Right lobe of liver (tissue), 6 donors: Measurements from ENCODE around the gene ANTXR1. TPM values are rescaled to one million over a fixed set of nuclear protein-coding genes. Genes with fewer than 3 reads are reported as not detected.

Source experiments
- ATAC-seq, 4 donors: fragments of 200-7000 bp; cut with Tn5 transposase; one replicate each; pipeline ENCODE4 v1.9.1; 2020; ENCODE audit warnings: mild to moderate bottlenecking in 4 of 4, moderate library complexity in 4 of 4
- DNase-seq, 3 donors: peaks; one replicate each; pipeline ENCODE4 v3.0.0-alpha.2; 2020
- H3K27ac ChIP-seq, 3 donors: fragments of 200-600 bp; one replicate each; pipeline ENCODE4 v1.8.0; 2022
- H3K27me3 ChIP-seq, 2 donors: fragments of 200-600 bp; one replicate each; pipeline ENCODE4 v1.8.0; 2022
- H3K36me3 ChIP-seq, 4 donors: fragments of 200-600 bp; sonication (generic) in 1 of 4; one replicate each; pipeline versions ENCODE4 v1.5.1 to v1.8.0; 2017 to 2022; ENCODE audit warnings: control low read depth in 1 of 4
- H3K4me1 ChIP-seq, 4 donors: fragments of 200-600 bp; sonication (generic) in 1 of 4; one replicate each; pipeline versions ENCODE4 v1.5.1 to v1.8.0; 2017 to 2022; ENCODE audit warnings: control low read depth in 1 of 4
- H3K4me3 ChIP-seq, 3 donors: fragments of 200-600 bp; one replicate each; pipeline ENCODE4 v1.8.0; 2022
- H3K9me3 ChIP-seq, 4 donors: fragments of 200-600 bp; sonication (generic) in 1 of 4; one replicate each; pipeline versions ENCODE4 v1.5.1 to v1.8.0; 2017 to 2022; ENCODE audit warnings: control low read depth in 1 of 4
- CTCF ChIP-seq, 4 donors: fragments of 200-600 bp in 3 of 4; fragments of 450-650 bp in 1 of 4; IDR thresholded peaks; one replicate each; pipeline versions ENCODE4 v1.5.1 to v1.8.0; 2016 to 2022; ENCODE audit warnings: antibody characterized with exemption in 4 of 4, mild to moderate bottlenecking in 2 of 4
- POLR2A ChIP-seq: fragments of 450-650 bp; IDR thresholded peaks from one replicate; pipeline ENCODE4 v1.6.1; 2017; ENCODE audit warnings: antibody characterized with exemption, mild to moderate bottlenecking
- WGBS: methylation state at CpG from one replicate; pipeline ENCODE4 v1.1.6; 2018; ENCODE audit warnings: low coverage, low lambda C conversion rate; ENCODE audit not compliant: insufficient coverage; ENCODE audit errors: missing lambda C conversion rate; 5-methylcytosine and 5-hydroxymethylcytosine counted together
- intact Hi-C, 2 donors: fragments of 100-400 bp; cut with DNase I; formaldehyde crosslinking; loops; one replicate each; pipeline versions ENCODE4 v1.11.2 to v1.14.1; 2022
- total RNA-seq, 6 experiments: library from RNA; depleted of rRNA in 2 of 6; stranded (reverse); fragments of >200 nt in 2 of 6; fragmentation: NEBNext Ultra II Directional in 3 of 6; extraction: Animal tissue kit (Norgen Biotek cat#: 25700) in 3 of 6; gene quantifications; one replicate each; pipeline versions ENCODE4 v1.1.0 to v1.2.4, GENCODE V29; 2016 to 2023
- donor health status: DM: no; HTN: yes; CAD: no.
- donor health status: DM: no; HTN: no; CAD: no.
- donor health status: DM: no; HTN: no; CAD: no.
- donor health status: DM: no; HTN: yes; CAD: no.
- donor health status: DM: no; HTN: yes; CAD: no.

ANTXR1 gene
- total RNA-seq, 6 experiments from 2014 or later = 1.1 to 4.1 (median 2.9) TPM

- no peak overlapping the region for H3K27ac ChIP-seq
- WGBS = 58% methylated on average over 1 of the region's 1 CpG
- ATAC-seq (no peak), DNase-seq (no peak)
- no peaks in the 10 kb centered on the region for H3K36me3 ChIP-seq
- H3K27me3 ChIP-seq = no peaks in the 10 kb centered on the region
- H3K4me1 ChIP-seq = no peaks in the 10 kb centered on the region
- H3K4me3 ChIP-seq = no peak overlapping the region
- TF ChIP-seq CTCF (IDR thresholded peaks at IDR 0.05) (no peak), POLR2A (no peak)
- no peaks in the 10 kb centered on the region for H3K9me3 ChIP-seq
- intact Hi-C loops = loop anchor here in 1 of 2 donors (5.0 kb wide), 1 partner anchor 285 kb away; no protein-coding TSS in a partner anchor
These were observed 9.6 kb downstream of the ANTXR1 start for GRCh38 chr2:69022548-69022947.

- intact Hi-C loops = loop anchor here in 1 of 2 donors (5.0 kb wide), 1 partner anchor 284 kb away; no protein-coding TSS in a partner anchor
- 56% methylated on average over 2 of the region's 2 CpGs for WGBS
- no peaks in the 10 kb centered on the region for H3K27me3 ChIP-seq
- no peaks in the 10 kb centered on the region for H3K9me3 ChIP-seq
- H3K27ac ChIP-seq = no peak overlapping the region
- DNase-seq (no peak), ATAC-seq (no peak)
- no peaks in the 10 kb centered on the region for H3K36me3 ChIP-seq
- H3K4me3 ChIP-seq = no peak overlapping the region
- no peaks in the 10 kb centered on the region for H3K4me1 ChIP-seq
- no peak for TF ChIP-seq POLR2A
These were observed 10.3 kb downstream of the ANTXR1 start for GRCh38 chr2:69023236-69023635.

- peak in 1 of 3 donors; percentile 53 for DNase-seq
- Histone ChIP-seq H3K4me3 (no peak overlapping the region), H3K4me1 (no peaks in the 10 kb centered on the region), H3K27ac (no peak overlapping the region), H3K27me3 (no peaks in the 10 kb centered on the region), H3K9me3 (no peaks in the 10 kb centered on the region), H3K36me3 (no peaks in the 10 kb centered on the region)
- intact Hi-C loops = no loop called here
- WGBS = 24% methylated on average over 4 of the region's 4 CpGs
- TF ChIP-seq POLR2A = no peak
- peak; percentile 63 to 94 (median 70) for TF ChIP-seq CTCF (IDR thresholded peaks at IDR 0.05)
- peak; percentile 93 to 99 (median 94) for ATAC-seq
These were observed 13.0 kb downstream of the ANTXR1 start for GRCh38 chr2:69026026-69026425.

GRCh38 chr2:69026691-69027459 is 13.9 kb downstream of the ANTXR1 start:
- H3K9me3 ChIP-seq = no peaks in the 10 kb centered on the region
- no peak overlapping the region for H3K4me3 ChIP-seq
- intact Hi-C loops = no loop called here
- no peak for DNase-seq
- H3K4me1 ChIP-seq = no peaks in the 10 kb centered on the region
- 68% methylated on average over 12 of the region's 13 CpGs for WGBS
- no peak overlapping the region for H3K27ac ChIP-seq
- TF ChIP-seq CTCF (IDR thresholded peaks at IDR 0.05) = no peak
- no peak for TF ChIP-seq POLR2A
- peak in 1 of 4 donors; percentile 14 for ATAC-seq
- no peaks in the 10 kb centered on the region for H3K27me3 ChIP-seq
- H3K36me3 ChIP-seq = no peaks in the 10 kb centered on the region

GRCh38 chr2:69030800-69031428 is 17.9 kb downstream of the ANTXR1 start:
- no peaks in the 10 kb centered on the region for H3K36me3 ChIP-seq
- ATAC-seq = no peak
- DNase-seq = no peak
- TF ChIP-seq CTCF (IDR thresholded peaks at IDR 0.05) = no peak
- no peak for TF ChIP-seq POLR2A
- intact Hi-C loops = no loop called here
- no peak overlapping the region for H3K4me3 ChIP-seq
- no peaks in the 10 kb centered on the region for H3K9me3 ChIP-seq
- no peaks in the 10 kb centered on the region for H3K27me3 ChIP-seq
- no peak overlapping the region for H3K27ac ChIP-seq
- H3K4me1 ChIP-seq = no peaks in the 10 kb centered on the region
- 68% methylated on average over 6 of the region's 6 CpGs for WGBS
